Lower leg skin (tissue), 4 donors: ENCODE results near the gene NUCKS1. TPM values are rescaled to one million over a fixed set of nuclear protein-coding genes. Genes with fewer than 3 reads are reported as not detected.

ENCODE experiments used
- DNase-seq, 2 donors: peaks; one replicate each; pipeline ENCODE4 v3.0.0-alpha.2; 2019; ENCODE audit warnings: low spot score in 2 of 2
- H3K4me3 ChIP-seq: fragments of 200-600 bp; sonication (generic); 2 replicates; pipeline ENCODE4 v1.5.1; 2017; ENCODE audit warnings: mild to moderate bottlenecking, low read depth; ENCODE audit not compliant: poor library complexity, severe bottlenecking
- CTCF ChIP-seq, 3 donors: fragments of 450-650 bp; IDR thresholded peaks; one replicate each; pipeline ENCODE4 v1.5.1; 2016; ENCODE audit warnings: antibody characterized with exemption in 3 of 3, mild to moderate bottlenecking in 3 of 3, moderate library complexity in 2 of 3
- POLR2A ChIP-seq, 2 donors: fragments of 450-650 bp; IDR thresholded peaks; one replicate each; pipeline ENCODE4 v1.6.1; 2016 to 2017; ENCODE audit warnings: antibody characterized with exemption in 2 of 2, mild to moderate bottlenecking in 1 of 2, moderate library complexity in 1 of 2
- WGBS, 2 donors: methylation state at CpG; one replicate each; pipeline ENCODE4 v1.1.5; 2018; 5-methylcytosine and 5-hydroxymethylcytosine counted together
- intact Hi-C: fragments of 100-400 bp; cut with DNase I; formaldehyde crosslinking; loops from one replicate; pipeline ENCODE4 v1.15.0; 2023; ENCODE audit warnings: low total_unique reads
- total RNA-seq, 4 donors: library from RNA; depleted of rRNA; stranded (reverse); fragments of >200 nt; gene quantifications; one replicate each; pipeline ENCODE4 v1.1.0, GENCODE V29; 2016

The NUCKS1 gene
- total RNA-seq, 4 donors from 2014 or later: 49.5 to 143 (median 66.0) TPM

GRCh38 chr1:205792481-205792881 is 42.5 kb upstream of the NUCKS1 start:
- DNase-seq: no peak
- 78% methylated on average over 8 of the region's 8 CpGs for WGBS, 2 donors
- intact Hi-C loops: loop anchor here (5.0 kb wide), 1 partner anchor 185 kb away; no protein-coding TSS in a partner anchor
- no peak for TF ChIP-seq CTCF (IDR thresholded peaks at IDR 0.05)
- TF ChIP-seq POLR2A (IDR thresholded peaks at IDR 0.05): no peak
- no peak overlapping the region for H3K4me3 ChIP-seq

DNA sequence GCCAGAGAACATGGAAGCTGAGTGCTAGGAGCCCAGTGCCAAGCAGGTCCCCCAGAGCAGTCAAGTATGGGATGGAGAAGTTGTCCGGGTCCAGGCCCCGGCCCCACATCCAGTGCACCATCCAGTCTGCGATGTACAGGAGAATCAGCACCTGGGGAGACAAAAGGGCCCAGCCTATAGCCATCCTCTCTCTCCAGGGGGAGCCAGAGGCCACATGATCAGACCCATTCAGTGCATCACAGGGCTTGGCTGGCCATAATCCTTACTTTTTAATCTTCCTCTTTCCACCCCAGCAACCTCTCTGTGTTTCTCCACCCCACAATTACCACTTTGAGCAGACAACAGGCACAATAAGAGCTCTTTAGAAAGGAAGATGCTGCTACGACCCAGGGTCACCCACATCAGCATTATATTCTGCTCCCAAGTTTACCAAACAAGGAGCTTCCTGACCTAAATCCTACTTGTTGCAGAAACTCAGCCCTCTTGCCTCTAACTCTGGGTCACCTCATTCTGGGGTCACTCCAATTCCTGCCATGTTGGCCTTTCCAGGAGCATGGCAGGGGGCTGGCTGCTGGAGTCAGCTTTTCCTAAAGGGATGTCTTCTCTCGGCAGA is 41.7 kb upstream of the NUCKS1 start:
- 61 to 79% methylated on average over 5 of the region's 5 CpGs for WGBS, 2 donors
- intact Hi-C loops: loop anchor here (5.0 kb wide), 1 partner anchor 186 kb away; no protein-coding TSS in a partner anchor
- no peak for TF ChIP-seq CTCF (IDR thresholded peaks at IDR 0.05)
- no peak for DNase-seq
- H3K4me3 ChIP-seq: no peak overlapping the region

DNA sequence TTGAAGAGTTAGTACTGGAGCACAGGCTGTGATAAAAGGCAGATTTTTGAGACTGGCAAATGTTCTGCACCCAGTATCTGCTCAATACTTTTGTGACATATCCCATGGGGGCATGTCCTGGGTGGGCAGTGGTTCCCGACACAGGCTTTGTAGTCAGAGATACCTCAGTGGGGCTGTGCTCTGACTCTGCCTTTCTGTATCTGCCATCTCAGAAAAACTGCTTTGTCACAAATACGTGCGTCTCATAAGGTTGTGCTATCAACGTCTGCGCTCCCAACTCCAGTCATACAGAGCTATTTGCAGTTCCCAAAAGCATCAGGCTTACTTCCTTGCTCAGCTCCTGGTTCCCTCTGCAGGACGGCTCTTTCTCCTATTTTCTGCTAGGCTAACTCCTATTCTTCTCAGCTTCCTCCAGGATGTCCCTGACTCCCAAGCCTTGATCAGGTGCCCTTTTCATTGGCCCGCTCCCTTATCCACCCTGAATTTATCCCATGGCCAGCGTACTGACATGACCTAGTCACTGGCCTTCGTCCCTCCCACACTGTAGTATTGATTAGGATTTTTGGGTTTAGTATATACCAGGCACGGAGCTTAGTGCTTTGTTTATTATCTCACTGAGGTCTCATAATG is 37.4 kb upstream of the NUCKS1 start:
- no peak for TF ChIP-seq CTCF (IDR thresholded peaks at IDR 0.05)
- TF ChIP-seq POLR2A (IDR thresholded peaks at IDR 0.05): no peak
- 85 to 88% methylated on average over 10 of the region's 10 CpGs for WGBS, 2 donors
- H3K4me3 ChIP-seq: no peak overlapping the region
- no peak for DNase-seq
- intact Hi-C loops: no loop called here

- intact Hi-C loops: no loop called here
- no peak overlapping the region for H3K4me3 ChIP-seq
- no peak for DNase-seq
- no peak for TF ChIP-seq POLR2A (IDR thresholded peaks at IDR 0.05)
- no peak for TF ChIP-seq CTCF (IDR thresholded peaks at IDR 0.05)
- WGBS, 2 donors: 65 to 66% methylated on average over 4 of the region's 4 CpGs
Observed at GRCh38 chr1:205786601-205787000, 36.6 kb upstream of the NUCKS1 start.

DNA sequence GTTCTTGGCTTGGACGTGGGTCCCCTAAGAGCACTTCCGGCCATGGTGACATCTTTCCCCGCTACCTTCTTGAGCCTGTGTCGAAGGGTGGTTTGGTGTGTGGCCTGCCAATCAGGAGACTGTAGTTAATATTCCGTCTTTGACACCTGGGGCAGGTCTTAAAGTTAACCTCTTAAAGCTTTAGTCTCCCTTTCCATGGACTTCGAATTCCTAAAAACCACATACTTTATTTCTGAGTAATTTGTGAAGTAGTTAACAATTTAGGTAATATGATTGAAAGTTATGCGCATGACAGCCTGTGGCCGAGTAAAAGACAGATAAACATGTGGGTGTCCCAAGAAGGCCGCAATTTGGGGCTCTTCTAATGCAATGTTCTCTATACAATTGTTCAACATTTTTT is 35.5 kb upstream of the NUCKS1 start:
- WGBS, 2 donors: 92 to 96% methylated on average over 9 of the region's 9 CpGs
- no peak overlapping the region for H3K4me3 ChIP-seq

More for the DNA sequence above, 35.5 kb upstream of the NUCKS1 start:
- TF ChIP-seq CTCF (IDR thresholded peaks at IDR 0.05) (no peak), POLR2A (IDR thresholded peaks at IDR 0.05) (no peak)
- intact Hi-C loops: no loop called here
- no peak for DNase-seq
